HG02973 (cell line): ENCODE measurements around the gene PPFIBP2.
"Not testable (repeated sequence)": the region's sequence is repeated elsewhere in the genome, so short reads cannot be mapped to it uniquely, and the experiment has no call there.

Experiments used
- ATAC-seq: cut with Tn5 transposase; IDR thresholded peaks from one replicate; pipeline ENCODE4 v1.9.1; 2021; ENCODE audit warnings: moderate library complexity; ENCODE audit not compliant: unreplicated experiment

PPFIBP2 gene

GRCh38 chr11:7655253-7656217 lies 141.7 kb downstream of the PPFIBP2 start:
- ATAC-seq: no peak

DNA sequence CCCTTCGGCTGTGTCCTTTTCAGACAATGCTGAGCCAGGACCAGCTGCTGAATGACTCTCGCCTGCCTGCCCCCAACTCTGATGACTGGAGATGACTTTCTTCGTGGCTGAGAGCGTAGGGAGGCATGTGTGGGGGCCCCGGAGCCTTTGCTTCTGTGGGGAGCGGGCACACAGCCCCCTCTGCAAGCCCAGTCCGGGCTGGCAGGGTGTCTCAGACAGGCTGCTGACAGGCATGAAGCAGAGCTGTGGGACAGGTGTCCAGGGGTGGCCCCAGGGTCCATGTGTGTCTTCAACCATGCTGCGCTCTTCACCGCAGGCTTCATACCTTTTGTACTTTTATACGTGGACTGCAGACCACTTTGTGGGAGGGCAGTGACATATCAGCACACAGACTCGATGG lies 142.9 kb downstream of the PPFIBP2 start:
- ATAC-seq: no peak

DNA sequence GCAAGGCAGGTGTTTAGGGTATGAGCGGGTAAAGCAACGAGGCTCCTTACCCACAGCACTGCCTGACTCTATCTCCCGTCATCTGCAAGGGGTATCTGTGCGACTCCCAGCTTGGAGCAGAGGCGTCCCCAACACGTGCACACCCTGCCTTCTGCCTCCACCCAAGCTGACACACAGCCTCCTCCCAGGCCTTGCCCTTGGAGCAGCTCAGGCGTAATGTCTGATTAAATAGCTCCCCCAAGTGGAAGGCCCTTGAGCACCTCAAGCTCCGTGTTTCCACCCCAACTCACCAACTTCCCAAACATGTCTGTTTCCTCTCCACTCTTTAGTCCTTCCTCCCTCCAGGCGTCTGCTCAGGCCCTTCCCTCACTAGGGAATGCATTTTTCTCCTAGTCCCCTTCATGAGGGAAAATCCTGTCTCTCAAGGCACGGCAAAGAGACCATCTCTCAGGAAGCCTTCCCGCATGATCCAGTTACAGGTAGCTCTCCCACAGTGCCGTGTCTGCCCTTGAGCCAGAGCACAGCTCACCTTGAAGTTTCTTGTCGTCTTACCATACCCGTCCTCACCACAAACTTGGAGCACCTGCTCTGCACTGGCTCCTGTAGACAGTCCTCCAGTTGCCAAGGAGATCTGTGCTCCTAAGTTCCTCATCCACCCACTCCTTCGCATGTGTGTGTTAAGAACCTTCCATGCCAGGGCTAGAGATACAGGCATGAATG lies 143.7 kb downstream of the PPFIBP2 start:
- ATAC-seq: no peak

DNA sequence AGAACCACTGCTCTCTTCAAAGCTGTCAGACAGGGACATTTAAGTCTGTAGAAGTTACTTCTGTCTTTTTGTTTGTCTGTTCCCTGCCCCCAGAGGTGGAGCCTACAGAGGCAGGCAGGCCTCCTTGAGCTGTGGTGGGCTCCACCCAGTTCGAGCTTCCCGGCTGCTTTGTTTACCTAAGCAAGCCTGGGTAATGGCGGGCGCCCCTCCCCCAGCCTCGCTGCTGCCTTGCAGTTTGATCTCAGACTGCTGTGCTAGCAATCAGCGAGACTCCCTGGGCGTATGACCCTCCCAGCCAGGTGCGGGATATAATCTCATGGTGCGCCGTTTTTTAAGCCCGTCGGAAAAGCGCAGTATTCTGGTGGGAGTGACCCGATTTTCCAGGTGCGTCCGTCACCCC lies 149.7 kb downstream of the PPFIBP2 start:
- ATAC-seq: not testable (repeated sequence)

DNA sequence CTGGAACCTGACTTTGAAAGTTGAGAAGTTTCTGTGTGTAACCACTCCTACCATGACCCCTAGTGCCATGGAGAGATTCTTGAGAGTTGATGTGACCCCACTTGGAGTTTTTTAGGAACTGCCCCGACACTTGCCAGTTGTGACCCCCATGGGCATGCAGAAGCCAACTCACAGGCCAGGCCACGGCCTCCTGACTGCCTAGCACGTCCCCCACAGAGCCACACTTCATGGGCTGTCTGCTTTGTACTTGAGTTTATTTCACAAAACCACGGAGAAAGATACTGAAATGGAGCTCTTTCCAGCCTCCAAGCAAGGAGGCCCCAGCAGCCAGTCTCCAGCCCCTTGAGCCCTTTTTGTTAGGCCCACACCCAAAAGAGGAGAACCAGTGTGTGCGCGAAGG lies 151.1 kb downstream of the PPFIBP2 start:
- no peak for ATAC-seq

- ATAC-seq: peak; percentile 99
Measured at GRCh38 chr11:7665473-7666291, 151.9 kb downstream of the PPFIBP2 start.

DNA sequence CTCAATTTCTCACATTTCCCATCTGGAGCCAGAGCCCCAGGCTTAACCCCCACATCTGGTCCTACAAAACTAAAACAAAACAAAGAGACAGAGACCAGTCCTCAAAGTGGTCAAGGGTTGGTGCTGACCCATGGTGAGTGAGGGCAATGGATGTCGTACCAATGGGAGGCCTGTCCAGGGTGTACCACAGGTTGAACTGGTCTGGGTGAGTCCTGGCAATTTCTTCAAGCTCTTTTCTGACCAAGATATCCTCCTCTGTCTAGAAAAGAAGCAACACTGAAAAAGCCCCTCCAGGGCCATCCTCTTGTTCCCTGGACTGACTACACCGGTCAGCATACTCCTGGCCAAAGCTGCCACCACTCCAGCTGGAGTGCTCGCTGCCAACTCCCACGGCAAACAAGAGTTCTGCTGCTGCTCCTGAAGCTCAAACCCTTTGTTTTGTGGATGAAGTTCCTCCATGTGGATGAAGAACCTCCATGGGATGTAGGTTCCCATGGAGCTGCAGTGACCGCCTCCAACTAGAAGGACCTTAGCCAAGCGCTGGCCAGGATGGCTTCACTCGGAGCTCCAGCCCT lies 152.6 kb downstream of the PPFIBP2 start:
- no peak for ATAC-seq

DNA sequence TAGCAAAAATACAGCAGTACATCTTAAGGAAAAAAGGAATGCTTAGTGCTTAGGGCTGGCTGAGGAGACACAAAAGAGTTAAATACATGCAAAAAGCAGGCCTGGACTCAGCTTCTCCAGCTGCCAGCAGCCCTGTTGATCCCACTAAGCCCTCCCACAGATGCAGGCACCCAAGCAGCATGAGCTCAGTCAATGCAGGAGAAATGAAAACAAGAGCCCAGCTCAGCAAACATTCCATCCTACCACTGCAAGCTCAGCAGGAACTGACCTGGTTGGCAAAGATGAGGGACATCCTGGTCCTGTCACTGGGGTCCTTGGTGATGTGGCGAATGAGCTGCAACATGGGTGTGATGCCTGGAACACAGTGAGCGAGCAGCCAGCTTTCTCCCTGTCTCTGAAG lies 153.7 kb downstream of the PPFIBP2 start:
- ATAC-seq: no peak

GRCh38 chr11:7668464-7668863 lies 154.7 kb downstream of the PPFIBP2 start:
- no peak for ATAC-seq

- ATAC-seq: no peak
Measured at GRCh38 chr11:7668911-7669310, 155.1 kb downstream of the PPFIBP2 start.

DNA sequence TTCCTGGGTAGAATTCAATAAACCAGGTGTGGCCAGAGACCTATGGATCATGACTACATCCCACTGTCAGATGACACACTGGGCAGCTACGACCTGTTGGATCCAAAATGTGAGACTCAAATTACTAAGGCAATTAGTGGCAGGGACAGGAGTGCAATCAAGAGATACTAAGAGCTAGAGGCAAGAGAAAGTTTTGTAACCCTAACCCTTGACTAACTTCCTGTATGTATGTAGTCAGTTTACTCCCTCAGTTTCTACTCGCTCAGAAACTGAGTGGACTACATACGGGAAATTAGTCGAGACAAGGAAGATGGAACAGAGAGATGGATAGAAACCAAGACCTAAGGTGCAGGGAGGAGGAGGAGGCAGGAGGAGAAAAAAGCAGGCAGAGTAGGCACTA lies 156.8 kb downstream of the PPFIBP2 start:
- ATAC-seq: no peak

DNA sequence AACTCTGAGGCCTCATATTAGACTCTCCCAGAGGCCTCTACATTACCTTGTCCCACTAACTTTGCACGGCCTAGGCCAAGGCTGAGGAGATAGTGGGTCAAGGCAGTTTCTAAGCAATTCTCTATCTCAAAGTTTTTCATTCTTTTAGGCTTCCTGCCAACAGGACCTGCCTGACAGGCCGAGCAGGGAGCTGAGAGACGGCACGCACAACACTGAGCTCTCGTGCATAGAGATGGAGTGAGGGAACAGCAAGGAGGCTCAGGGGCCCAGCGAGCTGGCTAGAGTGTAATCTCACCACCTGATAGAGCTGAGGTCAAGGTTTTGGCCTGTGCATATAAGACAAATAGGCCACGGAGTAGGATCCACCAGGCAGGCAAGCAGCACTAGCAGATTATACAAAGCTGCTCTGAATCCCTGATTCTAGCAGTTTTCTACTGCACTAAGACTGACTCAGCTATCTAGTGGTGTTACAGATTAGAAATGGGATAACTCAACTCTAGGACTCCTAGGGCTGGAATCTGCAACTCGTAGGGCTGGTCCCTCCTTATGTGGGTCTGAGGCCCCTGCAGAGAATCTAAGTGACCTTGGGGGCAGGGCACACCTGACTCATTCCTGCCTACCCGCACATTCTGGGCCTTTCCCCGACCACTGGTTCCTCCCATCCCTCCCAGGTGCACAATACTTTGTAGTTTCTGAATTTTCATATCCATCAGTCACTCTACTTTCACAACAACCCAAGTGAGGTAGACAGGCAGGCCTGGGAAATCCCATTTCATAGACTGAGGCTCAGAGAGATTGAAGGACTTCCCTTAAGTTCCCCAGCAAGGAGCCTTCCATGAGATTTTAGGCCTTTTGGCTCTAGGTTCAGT lies 157.8 kb downstream of the PPFIBP2 start:
- ATAC-seq: peak; percentile 69

DNA sequence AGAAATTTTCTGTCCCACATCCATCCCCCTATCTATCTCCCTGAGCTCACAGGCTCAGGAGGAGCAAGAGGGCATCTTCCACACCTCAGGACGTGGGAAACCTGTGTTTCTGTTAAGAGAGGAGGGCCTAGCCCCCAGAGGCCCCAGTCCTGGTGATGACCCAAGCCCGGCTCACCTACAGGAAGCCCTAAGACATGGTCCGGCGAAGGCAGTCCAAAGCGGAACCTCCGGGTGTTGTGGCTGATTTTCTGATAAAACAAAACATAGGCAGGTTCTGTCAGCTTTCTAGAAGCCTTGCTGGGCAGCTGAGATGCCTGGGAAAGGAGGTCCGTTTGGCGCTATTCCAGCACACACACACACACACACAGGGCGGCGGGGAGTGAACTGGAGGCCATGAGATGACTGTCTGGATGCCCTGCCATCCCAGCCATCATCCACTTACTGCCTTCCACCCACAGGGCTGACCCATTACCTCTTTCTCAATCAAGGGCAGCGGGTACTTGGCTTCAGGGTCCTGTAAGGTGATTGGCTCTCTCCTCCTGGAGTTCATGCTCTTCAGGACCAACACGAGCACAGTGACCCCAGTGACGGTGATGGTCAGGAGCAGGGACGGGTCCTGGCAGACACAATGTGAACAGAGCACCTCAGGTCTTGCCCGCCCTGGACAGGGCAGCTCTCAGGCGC lies 158.6 kb downstream of the PPFIBP2 start:
- ATAC-seq: no peak

DNA sequence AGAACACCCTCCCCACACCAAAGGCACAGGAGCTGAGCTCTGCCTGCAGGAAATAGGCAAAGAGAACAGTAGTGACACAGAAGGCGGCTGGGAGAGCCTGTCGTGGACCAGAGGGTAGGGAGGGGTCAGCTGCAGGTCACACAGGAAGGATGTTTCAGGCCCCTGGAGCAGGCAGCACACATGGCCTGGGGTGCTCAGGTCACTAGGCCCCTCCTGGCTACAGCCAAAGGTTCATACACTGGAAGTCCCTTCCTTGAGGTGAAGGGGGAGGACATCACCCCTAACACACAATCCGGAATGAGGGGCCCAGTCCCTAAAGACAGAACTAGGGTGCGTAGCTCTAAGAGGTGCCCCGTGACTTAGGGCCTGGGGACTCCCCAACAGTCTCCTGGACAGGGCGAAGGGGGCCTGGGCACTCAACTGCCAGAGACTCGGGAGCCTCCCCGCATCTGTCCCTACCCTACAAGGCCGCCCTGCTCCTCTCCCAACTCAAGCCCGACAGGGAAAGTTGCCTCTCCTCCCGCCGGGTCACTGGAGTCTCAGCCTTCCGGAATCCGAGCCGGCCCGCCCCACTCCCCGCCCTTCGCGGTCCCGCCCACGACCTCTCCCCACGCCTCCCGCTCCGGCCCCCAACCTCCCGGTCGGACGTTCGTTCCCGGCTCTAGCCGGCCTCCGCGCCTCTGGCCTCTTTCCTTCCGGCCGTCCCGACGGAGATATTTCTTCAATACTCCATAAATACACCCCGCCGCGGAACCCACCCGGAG lies 159.3 kb downstream of the PPFIBP2 start, which contains the start of gene CYB5R2:
Gene CYB5R2 (minus strand): TSS at position 541 of the 764 bp plus-strand sequence. CDS start 675 bp downstream, outside the sequence.
- peak; percentile 37 for ATAC-seq

- ATAC-seq: no peak
Measured at GRCh38 chr11:7673724-7674434, 160.1 kb downstream of the PPFIBP2 start.

DNA sequence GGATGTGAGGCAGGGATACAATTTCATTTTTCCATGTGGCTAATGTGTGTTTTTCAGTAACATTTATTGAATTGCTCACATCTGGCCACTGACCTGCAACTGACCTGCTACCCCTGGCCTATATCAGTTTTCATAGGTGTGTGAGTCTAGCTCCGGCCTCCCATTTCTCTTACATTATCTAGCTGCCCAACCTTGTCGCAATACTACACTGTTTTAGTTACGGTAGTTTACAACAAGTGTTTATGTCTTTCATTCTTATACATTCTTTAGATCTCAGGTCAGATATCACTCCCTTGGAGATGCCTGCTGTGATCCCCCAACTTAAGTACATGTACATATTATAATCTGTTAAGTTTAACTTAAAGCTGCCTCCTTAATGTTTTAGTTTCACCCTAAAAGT lies 161.8 kb downstream of the PPFIBP2 start:
- ATAC-seq: no peak

DNA sequence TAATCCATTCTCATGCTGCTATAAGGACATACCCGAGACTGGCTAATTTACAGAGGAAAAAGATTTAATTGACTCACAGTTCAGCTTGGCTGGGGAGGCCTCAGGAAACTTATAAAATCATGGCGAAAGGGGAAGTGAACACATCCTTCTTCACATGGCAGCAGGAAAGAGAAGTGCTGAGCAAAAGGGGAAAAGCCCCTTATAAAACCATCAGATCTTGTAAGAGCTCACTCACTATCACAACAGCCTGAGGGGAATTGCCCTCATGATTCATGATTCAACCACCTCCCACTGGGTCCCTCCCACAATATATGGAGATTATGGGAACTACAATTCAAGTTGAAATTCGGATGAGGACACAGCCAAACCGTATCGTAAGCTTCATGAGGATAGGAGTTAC lies 163.3 kb downstream of the PPFIBP2 start:
- ATAC-seq: no peak

GRCh38 chr11:7677796-7678201 lies 164.0 kb downstream of the PPFIBP2 start:
- ATAC-seq: no peak
